ENCODE data around the gene PDE10A. TPM values are rescaled to one million over a fixed set of nuclear protein-coding genes. Genes with fewer than 3 reads are reported as not detected.

PDE10A gene
- total and polyA plus RNA-seq, 2 of the 4 experiments (the other 2 are of a cell fraction) = 3.4 to 12.4 TPM

GRCh38 chr6:165317723-165318122, 345.3 kb downstream of the PDE10A start:
- in situ Hi-C loops (cut with MboI; ENCODE audit: low sequenced_read_pairs) (no loop called here), intact Hi-C loops (cut with micrococcal nuclease) (no loop called here), dilution Hi-C loops (cut with HindIII; ENCODE audit: low sequenced_read_pairs, unreplicated experiment) (no loop called here)
- H3K4me1 ChIP-seq (ENCODE audit: control insufficient read depth, insufficient read depth, low read length) = no peaks in the 10 kb centered on the region
- no peaks in the 10 kb centered on the region for H3K36me3 ChIP-seq (ENCODE audit: control insufficient read depth, insufficient read depth, low read length)
- H2BK120ac ChIP-seq (ENCODE audit: low read depth, low read length) = no peak overlapping the region
- H2AK9ac ChIP-seq (replicated peaks; ENCODE audit: low read depth, low read length, poor library complexity) = no peak overlapping the region
- H3K18ac ChIP-seq (ENCODE audit: low read depth, low read length) = no peak overlapping the region
- ChIA-PET POLR2A (ENCODE audit: unreplicated experiment) (no interaction called here), CTCF (no interaction called here)
- H4K8ac ChIP-seq (ENCODE audit: low read depth in 2 of 2, low read length in 2 of 2) = no peak overlapping the region
- H2AFZ ChIP-seq (replicated peaks; ENCODE audit: low read length, poor library complexity) = no peak overlapping the region
- no peak overlapping the region for H3K4ac ChIP-seq (ENCODE audit: low read depth, low read length)
- no peaks in the 10 kb centered on the region for H3K79me1 ChIP-seq (ENCODE audit: low read depth in 1 of 2, low read length in 2 of 2)
- no peaks in the 10 kb centered on the region for H3K27me3 ChIP-seq (ENCODE audit: control insufficient read depth, insufficient read depth, low read length)
- no peak overlapping the region for H3K14ac ChIP-seq (replicated peaks; ENCODE audit: low read depth, low read length)
- H4K91ac ChIP-seq (ENCODE audit: insufficient read depth, low read depth, low read length) = no peak overlapping the region
- no peak for ATAC-seq (ENCODE audit: low read depth)
- H3K4me3 ChIP-seq (ENCODE audit: insufficient read depth, low read depth, low read length) = no peak overlapping the region
- no peak overlapping the region for H3K56ac ChIP-seq (ENCODE audit: extremely low read depth, insufficient read depth, low read length)
- H3K27ac ChIP-seq (ENCODE audit: insufficient read depth, low read length) = no peak overlapping the region
- no peak overlapping the region for H3K4me2 ChIP-seq (ENCODE audit: low read depth, low read length)
- no peak overlapping the region for H2AK5ac ChIP-seq (ENCODE audit: low read depth, low read length)
- no peak overlapping the region for H4K5ac ChIP-seq (ENCODE audit: low read depth, low read length)
- no peak overlapping the region for H2BK20ac ChIP-seq (ENCODE audit: low read depth, low read length)
- H3K23ac ChIP-seq (ENCODE audit: low read depth, low read length) = no peak overlapping the region
- BruUV-seq (replicated peaks) = no TSS peak
- H3K9ac ChIP-seq (ENCODE audit: low read depth, low read length) = no peak overlapping the region
- H3K9me1 ChIP-seq (ENCODE audit: insufficient read depth, low read length) = no peaks in the 10 kb centered on the region
- WGBS, 2 experiments (ENCODE audit: extremely low coverage in 2 of 2, insufficient read length in 1 of 2) = no CpG with 5 or more reads among the region's 14 CpGs
- no peaks in the 10 kb centered on the region for H4K20me1 ChIP-seq (ENCODE audit: insufficient read depth, low read length)
- H3K9me3 ChIP-seq (ENCODE audit: control insufficient read depth, insufficient read depth, low read length) = peaks cover 7% of the 10 kb centered on the region
- DNase-seq = no peak
- TF ChIP-seq, protein P1, sequence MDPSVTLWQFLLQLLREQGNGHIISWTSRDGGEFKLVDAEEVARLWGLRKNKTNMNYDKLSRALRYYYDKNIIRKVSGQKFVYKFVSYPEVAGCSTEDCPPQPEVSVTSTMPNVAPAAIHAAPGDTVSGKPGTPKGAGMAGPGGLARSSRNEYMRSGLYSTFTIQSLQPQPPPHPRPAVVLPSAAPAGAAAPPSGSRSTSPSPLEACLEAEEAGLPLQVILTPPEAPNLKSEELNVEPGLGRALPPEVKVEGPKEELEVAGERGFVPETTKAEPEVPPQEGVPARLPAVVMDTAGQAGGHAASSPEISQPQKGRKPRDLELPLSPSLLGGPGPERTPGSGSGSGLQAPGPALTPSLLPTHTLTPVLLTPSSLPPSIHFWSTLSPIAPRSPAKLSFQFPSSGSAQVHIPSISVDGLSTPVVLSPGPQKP (IDR thresholded peaks at IDR 0.05; ENCODE audit: borderline replicate concordance, low read depth, low read length) = no peak
- TF ChIP-seq BHLHE40 (IDR thresholded peaks at IDR 0.05; ENCODE audit: low read depth, low read length) (no peak), FOS (IDR thresholded peaks at IDR 0.05; ENCODE audit: low read depth, low read length) (no peak), RCOR1 (IDR thresholded peaks at IDR 0.05; ENCODE audit: insufficient replicate concordance, low read length) (no peak), MAZ (IDR thresholded peaks at IDR 0.05; ENCODE audit: borderline replicate concordance, low read depth, low read length) (no peak), RAD21 (IDR thresholded peaks at IDR 0.05; ENCODE audit: low read length) (no peak), RFX5 (IDR thresholded peaks at IDR 0.05; ENCODE audit: low read depth, low read length) (no peak), CEBPB (IDR thresholded peaks at IDR 0.05; ENCODE audit: low read depth, low read length) (no peak), CTCF (conservative IDR thresholded peaks at IDR 0.05; ENCODE audit: low read depth, low read length) (no peak), POLR2A (IDR thresholded peaks at IDR 0.05; ENCODE audit: low read depth, low read length) (no peak)
- no peak overlapping the region for H2BK15ac ChIP-seq (ENCODE audit: low read depth, low read length)
- H2BK5ac ChIP-seq (ENCODE audit: low read depth, low read length, poor library complexity, severe bottlenecking) = no peak overlapping the region
